ENCODE data around the gene LCLAT1.

GRCh38 chr2:30605197-30605596 is 158.2 kb downstream of the LCLAT1 start:
- no peak for TF ChIP-seq MAX (IDR thresholded peaks at IDR 0.05)
- no peak for TF ChIP-seq CTCF (IDR thresholded peaks at IDR 0.05)
- TF ChIP-seq ESRRA (IDR thresholded peaks at IDR 0.05; ENCODE audit: borderline replicate concordance, low read length), result no peak
- TF ChIP-seq POLR2A (IDR thresholded peaks at IDR 0.05; ENCODE audit: low read length), result no peak
- no peak for TF ChIP-seq MYC (IDR thresholded peaks at IDR 0.05; ENCODE audit: borderline replicate concordance, low read length)
- TF ChIP-seq RAD21 (conservative IDR thresholded peaks at IDR 0.05 in 1 of 2, IDR thresholded peaks at IDR 0.05 in 1 of 2), result no peak
- no peak for TF ChIP-seq REST (IDR thresholded peaks at IDR 0.05)
- TF ChIP-seq BHLHE40 (IDR thresholded peaks at IDR 0.05; ENCODE audit: low read depth, low read length), result no peak
